Stimulated activated CD4-positive, alpha-beta T cell treated with anti-CD3 and anti-CD28 coated beads, Interleukin-1b, Interleukin-23, amount 100 ng/mL, for 48 hours (primary cell): ENCODE measurements around the gene ZNF532.
"Not testable (repeated sequence)": the region's sequence is repeated elsewhere in the genome, so short reads cannot be mapped to it uniquely, and the experiment has no call there.

Experiments
- DNase-seq: peaks from one replicate; pipeline ENCODE4 v3.0.0-alpha.2; 2020

Gene ZNF532

DNA sequence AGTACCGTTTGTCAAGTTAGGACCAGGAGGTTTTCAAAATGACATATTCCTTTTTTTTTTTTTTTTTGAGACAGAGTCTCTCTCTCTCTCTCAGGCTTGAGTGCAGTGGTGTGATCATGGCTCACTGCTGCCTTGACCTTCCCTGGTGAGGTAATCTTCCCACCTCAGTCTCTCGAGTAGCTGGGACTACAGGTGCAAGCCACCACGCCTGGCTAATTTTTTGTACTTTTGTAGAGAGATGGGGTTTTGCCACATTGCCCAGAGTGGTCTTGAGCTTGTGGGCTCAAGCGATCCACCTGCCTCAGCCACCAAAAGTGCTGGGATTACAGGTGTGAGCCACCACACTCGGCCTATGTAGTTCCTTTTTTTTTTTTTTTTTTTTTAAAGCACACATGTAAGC lies 147.1 kb downstream of the ZNF532 start:
- no peak for DNase-seq

DNA sequence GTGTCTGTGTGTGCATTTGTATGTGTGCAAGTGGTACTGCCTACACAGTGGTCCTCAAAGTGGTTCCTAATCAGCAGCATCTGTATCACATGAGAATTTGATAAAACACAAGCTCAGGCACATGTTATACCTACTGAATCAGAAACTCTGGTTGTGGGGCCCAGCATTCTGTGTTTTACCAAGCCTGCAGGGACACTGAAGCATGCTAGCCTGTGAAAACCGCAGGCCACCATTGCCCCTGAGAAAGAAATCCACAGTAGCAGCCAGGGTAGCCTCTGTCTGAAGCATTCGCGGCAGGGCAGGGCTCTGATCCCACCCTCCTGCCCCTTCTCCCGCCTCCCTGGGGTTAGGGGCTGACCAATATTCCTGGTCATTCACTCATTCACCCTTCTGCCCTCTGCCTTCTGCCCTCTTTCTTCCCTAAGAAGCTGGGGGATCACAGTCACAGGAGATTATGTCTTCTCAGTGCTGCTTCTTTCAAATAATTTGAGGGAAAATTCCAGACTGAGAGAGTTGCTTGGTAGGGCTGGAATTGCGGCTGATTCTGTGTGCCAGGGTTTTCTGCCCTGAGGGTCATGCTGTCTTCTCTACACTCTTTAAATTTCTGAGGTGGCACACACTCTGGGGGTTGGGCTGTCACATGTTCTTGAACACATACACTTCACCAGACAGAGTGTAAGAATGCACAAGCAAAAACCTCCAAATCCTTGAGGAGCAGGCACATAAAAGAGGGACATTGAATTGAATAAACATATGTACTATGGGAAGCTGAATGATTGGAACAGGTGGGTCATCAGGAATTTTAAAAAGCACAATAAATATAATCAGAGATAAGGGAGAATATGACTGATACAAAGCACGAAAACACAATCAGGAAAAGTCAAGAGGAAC lies 148.4 kb downstream of the ZNF532 start:
- no peak for DNase-seq

DNA sequence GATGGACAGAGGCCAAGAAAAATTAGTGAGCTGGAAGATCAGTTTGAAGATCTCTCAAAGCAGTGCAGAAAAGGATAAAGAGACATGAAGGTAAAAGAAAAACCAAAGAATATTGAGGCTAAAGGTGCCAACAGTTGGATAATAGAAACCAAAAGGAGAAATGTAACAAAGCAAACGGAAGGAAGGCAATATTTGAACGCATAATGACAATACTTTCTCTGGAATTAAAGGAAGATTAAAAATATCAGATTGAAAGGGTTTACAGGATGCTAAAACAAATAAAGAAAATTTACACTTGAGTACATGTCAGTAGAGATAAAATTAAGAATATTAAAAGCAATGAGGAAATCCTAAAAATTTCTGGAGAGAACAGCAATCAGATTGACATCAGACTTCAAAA lies 149.1 kb downstream of the ZNF532 start:
- no peak for DNase-seq

DNA sequence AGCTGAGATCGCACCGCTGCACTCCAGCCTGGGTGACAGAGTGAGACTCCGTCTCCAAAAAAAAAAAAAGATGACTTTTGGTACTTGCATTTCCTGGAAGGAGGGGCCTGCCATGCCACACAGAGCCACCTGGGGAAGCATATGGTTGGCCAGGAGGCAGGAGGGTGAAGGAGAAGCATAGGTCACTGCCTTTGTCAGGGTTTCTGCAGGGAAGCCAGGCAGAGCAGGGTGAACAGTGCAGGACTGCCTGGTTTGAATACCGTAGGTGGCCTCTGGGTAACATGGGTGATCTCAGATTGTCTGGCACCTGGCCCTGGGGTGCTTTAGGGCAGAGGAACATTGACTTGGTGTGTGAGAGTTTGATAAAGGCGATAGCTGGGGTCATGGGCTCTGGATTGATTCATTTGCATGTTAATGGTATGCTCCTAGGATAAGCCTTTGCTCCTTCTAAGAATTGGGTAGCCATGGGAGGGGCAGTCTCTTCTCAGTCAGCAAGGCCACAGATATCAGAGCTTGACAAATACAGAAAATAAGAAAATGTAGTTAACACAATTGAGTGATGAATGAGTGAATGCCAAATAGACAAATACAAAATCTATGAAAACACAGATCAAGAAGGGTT lies 151.0 kb downstream of the ZNF532 start:
- DNase-seq, result no peak

DNA sequence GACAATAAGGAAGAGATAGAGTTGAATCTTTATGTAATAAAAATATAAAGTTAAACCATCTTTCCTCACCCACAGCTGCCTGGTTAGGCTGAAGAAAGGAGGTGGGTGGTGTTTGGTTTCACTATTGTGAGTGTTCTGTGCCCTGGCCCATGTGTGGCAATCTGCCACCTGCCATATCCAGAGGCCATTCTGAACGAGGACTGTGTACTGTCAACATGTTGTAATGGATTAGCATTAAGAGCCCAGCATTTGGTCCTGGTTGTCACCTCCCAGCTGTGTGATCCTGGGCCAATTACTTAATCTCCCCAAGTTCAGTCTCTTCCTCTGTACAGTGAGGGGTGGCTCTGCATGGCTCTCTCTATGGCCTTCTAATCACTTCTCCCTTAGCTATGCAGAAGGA lies 156.8 kb downstream of the ZNF532 start:
- DNase-seq, result no peak

DNA sequence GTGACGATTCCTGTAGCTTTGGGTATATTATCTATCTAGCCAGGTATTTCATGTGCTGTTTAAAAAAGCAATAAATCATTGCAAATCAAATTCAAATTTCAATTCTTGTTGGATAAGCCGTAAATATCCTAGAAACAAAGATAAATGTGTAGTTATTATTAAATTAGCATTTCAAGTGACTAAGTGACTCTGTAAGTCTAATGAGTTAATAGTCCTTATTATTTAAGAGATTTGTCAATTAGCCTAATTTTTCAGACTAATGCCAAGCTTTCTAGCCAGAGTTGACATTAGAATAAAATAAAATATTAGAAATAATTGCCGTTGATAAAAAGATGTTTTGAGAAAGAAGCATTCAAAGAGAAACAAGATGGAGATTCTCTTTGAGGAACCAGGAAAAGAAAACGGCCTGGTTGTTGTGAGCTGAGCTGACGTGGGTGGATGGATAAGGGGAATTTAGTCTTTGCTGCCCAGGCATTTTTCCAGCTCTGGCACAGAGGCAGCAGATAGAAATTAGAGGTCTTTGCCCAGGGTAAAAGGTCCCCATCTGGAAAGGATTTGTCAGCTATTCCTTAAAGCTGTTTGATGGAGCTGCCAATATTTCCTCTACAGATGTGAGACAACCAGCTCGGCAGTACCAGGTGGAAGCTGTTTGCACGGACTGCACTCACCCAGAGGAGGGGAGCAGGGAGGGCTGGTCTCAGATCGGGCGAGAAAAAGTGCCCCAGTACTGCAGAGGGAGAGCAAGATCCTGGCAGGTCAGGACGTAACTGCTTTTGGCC lies 157.7 kb downstream of the ZNF532 start:
- no peak for DNase-seq

DNA sequence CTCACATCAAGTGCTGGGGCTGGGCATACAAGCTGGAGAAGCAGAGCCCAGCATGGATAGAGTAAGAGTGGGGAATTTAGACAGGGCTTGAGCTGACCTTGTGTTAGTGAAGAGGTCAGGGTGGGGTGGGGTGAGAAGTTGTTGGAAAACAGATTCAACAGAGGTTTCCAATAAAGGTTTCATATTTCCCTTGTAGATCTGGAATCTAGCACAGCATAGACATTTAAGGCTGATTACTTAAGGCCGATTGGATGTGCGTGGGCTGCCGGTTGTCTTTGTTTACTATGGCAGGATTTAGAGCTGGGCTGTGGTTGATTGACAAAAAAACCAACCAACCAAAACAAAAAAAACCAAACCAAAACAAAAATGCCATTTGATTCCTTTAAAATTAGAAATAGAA lies 160.2 kb downstream of the ZNF532 start:
- no peak for DNase-seq

DNA sequence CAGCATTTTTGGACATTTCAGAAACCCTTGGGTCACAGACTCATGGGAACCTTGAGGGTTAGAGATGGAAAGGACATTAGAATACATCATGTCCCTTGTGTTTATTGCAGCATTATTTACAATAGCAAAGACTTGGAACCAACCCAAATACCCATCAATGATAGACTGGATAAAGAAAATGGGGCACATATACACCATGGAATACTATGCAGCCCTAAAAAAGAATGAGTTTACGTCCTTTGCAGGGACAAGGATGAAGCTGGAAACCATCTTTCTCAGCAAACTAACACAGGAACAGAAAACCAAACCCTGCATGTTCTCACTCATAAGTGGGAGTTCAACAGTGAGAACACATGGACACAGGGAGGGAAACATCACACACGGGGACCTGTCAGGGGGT lies 160.9 kb downstream of the ZNF532 start:
- not testable (repeated sequence) for DNase-seq

DNA sequence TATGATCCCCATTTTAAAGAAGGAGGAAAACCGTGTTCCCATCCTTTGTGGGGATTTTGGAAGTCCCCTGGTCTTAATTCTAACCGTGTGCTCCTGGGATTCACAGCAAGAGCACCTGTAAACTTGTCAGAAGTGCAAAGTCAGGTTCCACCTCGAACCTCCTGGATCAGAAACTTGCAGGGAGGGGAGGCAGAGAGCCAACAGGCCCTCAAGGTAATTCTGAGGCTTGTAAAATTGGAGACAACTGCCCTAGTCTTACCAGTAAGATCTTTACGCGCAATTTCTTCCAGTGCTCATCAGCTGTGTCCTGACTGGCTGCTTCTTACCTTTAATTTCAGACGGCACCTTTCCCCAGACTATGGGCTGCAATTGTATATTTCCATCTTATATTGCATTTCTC lies 161.7 kb downstream of the ZNF532 start:
- DNase-seq, result no peak

DNA sequence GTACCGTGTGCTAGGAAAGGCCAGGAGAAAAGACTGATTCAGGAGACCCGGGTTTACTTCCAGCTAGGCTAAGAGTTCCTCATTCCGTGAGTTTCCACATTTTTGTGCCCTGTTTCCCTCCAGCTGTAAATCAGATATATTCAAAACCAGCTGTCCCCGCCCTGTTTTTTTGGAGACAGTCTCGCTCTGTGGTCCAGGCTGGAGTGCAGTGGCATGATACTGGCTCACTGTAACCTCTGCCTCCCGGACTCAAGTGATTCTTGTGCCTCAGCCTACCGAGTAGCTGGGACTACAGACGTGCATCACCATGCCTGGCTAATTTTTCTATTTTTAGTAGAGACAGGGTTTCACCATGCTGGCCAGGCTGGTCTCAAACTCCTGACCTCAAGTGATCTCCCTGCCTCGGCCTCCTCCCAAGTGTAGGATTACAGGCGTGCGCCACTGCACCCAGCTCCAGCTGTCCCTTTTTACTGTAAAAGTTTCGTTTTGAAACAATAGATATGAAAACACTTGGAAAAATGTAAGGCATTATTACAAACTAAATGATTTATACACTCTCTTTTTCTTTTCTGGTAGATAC lies 162.2 kb downstream of the ZNF532 start:
- DNase-seq, result no peak

DNA sequence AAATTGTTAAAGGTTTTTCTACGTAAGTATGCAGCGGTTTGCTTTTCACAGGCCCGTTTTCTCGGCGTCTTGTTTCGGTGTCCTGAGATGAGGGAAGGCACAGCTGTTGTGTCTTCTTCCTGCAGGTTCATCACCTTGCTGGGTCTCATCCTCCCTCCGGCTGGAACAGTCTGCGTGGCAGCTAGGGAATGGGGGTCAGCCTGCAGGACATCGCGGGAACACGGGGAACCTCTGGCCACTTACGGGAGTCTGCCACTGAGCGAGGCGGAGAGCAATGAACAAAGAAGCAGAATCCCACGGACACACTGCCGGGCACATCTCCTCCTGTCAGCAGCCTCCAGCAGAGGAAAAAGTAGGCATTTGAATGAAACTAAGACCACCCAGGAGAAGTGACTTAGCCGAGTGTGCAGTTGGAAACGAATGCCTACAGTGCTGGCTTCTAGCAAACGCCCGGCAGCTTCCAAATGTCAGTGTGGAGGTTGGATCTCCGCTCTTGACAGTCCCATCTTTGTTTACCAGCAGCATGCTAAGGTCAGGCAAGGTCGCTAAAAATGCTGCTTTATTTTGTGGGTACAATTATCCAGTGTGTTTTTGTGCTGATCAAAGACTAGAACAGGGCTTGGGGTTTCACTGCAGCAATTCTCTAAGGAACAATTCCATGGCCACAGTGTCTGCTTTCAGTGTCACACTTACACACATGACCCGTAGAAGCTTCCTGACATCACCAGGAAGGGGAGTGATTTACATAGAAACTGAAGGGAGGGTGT lies 165.2 kb downstream of the ZNF532 start:
- DNase-seq, result no peak

DNA sequence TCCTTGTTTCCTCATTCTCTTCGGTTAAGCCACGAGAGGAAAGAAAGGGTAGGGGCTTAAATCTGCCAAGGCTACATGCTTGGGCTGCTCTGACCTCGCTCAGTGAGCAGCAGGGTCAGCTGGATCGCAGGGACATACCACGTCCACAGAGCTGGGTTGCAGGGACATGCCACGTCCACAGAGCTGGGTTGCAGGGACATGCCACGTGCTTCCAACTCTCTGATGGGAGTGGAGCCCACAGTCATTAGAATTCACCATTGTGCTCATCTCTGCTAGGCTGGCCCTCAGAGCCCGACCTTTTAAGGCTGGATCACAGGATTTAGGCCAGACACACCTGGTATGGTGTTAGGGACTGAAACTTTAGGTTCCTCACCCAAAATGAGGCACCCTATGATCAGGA lies 167.6 kb downstream of the ZNF532 start:
- no peak for DNase-seq

DNA sequence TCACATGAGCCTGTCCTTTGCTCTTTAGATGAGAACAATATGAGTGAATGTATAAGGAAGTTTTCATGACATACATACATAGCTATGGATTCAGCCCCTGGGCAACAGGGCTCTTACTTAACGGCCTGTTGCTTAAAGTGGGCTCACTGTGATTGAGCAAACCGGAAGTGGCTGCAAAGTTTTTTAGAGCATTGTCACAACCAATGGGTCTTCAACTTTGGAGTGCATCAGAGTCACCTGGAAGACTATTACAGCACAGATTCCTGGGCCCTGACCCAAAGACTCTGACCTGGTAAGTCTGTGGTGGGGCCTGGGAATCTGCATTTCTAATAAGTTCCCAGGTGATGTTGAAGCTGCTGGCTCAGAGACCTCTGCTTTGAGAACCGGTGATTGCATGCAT lies 168.7 kb downstream of the ZNF532 start:
- no peak for DNase-seq

DNA sequence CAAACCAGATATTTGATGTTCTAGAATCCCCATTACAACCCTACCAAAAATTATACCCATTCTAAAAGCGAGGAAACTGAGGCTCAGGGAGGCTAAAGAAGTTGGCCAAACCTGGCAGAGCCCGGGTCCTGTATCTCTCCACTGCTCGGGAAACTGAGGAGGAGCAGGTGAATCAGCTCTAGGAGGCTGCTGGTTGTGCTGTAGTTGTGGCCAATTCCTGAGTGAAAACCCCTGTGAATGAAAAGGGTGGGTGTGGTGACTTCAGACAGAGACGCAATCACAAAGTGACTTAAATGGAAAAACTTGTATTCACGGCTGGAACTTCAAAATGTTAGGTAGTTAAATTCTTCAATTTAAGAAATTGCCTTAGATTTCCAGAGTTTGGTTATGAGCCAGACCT lies 169.3 kb downstream of the ZNF532 start:
- no peak for DNase-seq

DNA sequence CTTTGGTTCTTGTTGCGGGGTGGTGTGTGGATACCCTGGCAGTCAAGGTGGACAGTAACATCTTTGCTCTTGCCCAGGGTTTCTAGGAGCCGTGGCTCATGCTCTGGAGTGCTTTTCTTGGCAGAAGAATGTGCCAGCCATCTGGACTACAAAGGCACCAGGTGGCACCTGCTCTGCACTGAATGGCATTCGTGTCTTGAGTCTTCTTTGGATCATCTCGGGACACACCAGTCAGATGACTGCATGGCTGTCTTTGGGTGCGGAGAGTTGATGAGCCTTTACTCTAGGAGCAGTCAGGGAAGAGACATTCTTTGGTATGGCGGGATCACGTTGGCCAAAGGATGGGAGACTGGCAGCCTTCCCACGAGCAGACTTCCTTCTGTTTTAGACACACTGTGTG lies 170.9 kb downstream of the ZNF532 start:
- DNase-seq, result no peak
